ENCODE measurements around the gene REM2.

The REM2 gene

GRCh38 chr14:22883173-22883976 lies at the start of gene REM2:
Gene REM2, plus strand, starts transcription at chr14:22883222. Its CDS starts 66 bp downstream, at chr14:22883288.
- DNase-seq, result peak; percentile 84

- DNase-seq, result no peak
Observed at GRCh38 chr14:22835505-22835904, 47.5 kb upstream of the REM2 start.

- peak; percentile 68 for DNase-seq
Observed at GRCh38 chr14:22836301-22837113, 46.5 kb upstream of the REM2 start, which contains the start of gene MMP14. Gene MMP14, plus strand, starts transcription at chr14:22836585. Its CDS starts 233 bp downstream, at chr14:22836818.

- peak; percentile 52 for DNase-seq
Observed at GRCh38 chr14:22837114-22837749, 45.8 kb upstream of the REM2 start.

- DNase-seq, result no peak
Observed at GRCh38 chr14:22837750-22838538, 45.1 kb upstream of the REM2 start.

- DNase-seq, result no peak
Observed at GRCh38 chr14:22838631-22839041, 44.4 kb upstream of the REM2 start.

GRCh38 chr14:22839159-22839779 lies 43.8 kb upstream of the REM2 start:
- DNase-seq, result no peak

GRCh38 chr14:22841311-22841710 lies 41.7 kb upstream of the REM2 start:
- DNase-seq, result no peak

- DNase-seq, result no peak
Observed at GRCh38 chr14:22841769-22842168, 41.3 kb upstream of the REM2 start.

GRCh38 chr14:22842211-22843122 lies 40.6 kb upstream of the REM2 start:
- DNase-seq, result no peak

GRCh38 chr14:22843123-22843925 lies 39.7 kb upstream of the REM2 start:
- no peak for DNase-seq

GRCh38 chr14:22844221-22845102 lies 38.6 kb upstream of the REM2 start:
- DNase-seq, result no peak

- DNase-seq, result no peak
Observed at GRCh38 chr14:22845103-22845394, 38.0 kb upstream of the REM2 start.

- DNase-seq, result no peak
Observed at GRCh38 chr14:22845821-22846625, 37.0 kb upstream of the REM2 start.

- no peak for DNase-seq
Observed at GRCh38 chr14:22846811-22847307, 36.2 kb upstream of the REM2 start.

GRCh38 chr14:22847661-22848341 lies 35.2 kb upstream of the REM2 start:
- DNase-seq, result no peak

- DNase-seq, result peak; percentile 58
Observed at GRCh38 chr14:22848351-22849164, 34.5 kb upstream of the REM2 start.

All from NCI-H2171 treated with DMSO at 0.1 percent for 48 hours (cell line).